ENCODE results near the gene CC2D1A.

Gene CC2D1A

GRCh38 chr19:13880059-13881043 is 25.6 kb upstream of the CC2D1A start:
- DNase-seq = peak; percentile 95

GRCh38 chr19:13881251-13881691 is 24.7 kb upstream of the CC2D1A start:
- no peak for DNase-seq

GRCh38 chr19:13881692-13882418 is 24.1 kb upstream of the CC2D1A start:
- DNase-seq = no peak

- DNase-seq = no peak
Observed at GRCh38 chr19:13882419-13882795, 23.6 kb upstream of the CC2D1A start.

GRCh38 chr19:13882836-13883235 is 23.2 kb upstream of the CC2D1A start:
- DNase-seq = no peak

- no peak for DNase-seq
Observed at GRCh38 chr19:13883516-13884064, 22.4 kb upstream of the CC2D1A start.

- DNase-seq = no peak
Observed at GRCh38 chr19:13884726-13885591, 21.0 kb upstream of the CC2D1A start.

- no peak for DNase-seq
Observed at GRCh38 chr19:13885826-13886365, 20.1 kb upstream of the CC2D1A start.

- DNase-seq = no peak
Observed at GRCh38 chr19:13887018-13887436, 19.0 kb upstream of the CC2D1A start.

GRCh38 chr19:13887517-13887916 is 18.5 kb upstream of the CC2D1A start:
- no peak for DNase-seq

GRCh38 chr19:13888281-13888680 is 17.7 kb upstream of the CC2D1A start:
- no peak for DNase-seq

- DNase-seq = no peak
Observed at GRCh38 chr19:13890136-13890535, 15.9 kb upstream of the CC2D1A start.

GRCh38 chr19:13892870-13893269 is 13.1 kb upstream of the CC2D1A start:
- DNase-seq = no peak

- no peak for DNase-seq
Observed at GRCh38 chr19:13894552-13894951, 11.4 kb upstream of the CC2D1A start.

GRCh38 chr19:13896227-13896626 is 9.8 kb upstream of the CC2D1A start:
- no peak for DNase-seq

GRCh38 chr19:13899393-13899792 is 6.6 kb upstream of the CC2D1A start:
- DNase-seq = no peak

- DNase-seq = no peak
Observed at GRCh38 chr19:13899912-13900584, 6.0 kb upstream of the CC2D1A start.

- peak; percentile 66 to 85 for DNase-seq
Observed at GRCh38 chr19:13902993-13903555, 2.9 kb upstream of the CC2D1A start.

- DNase-seq = no peak
Observed at GRCh38 chr19:13906521-13906904, 512 bp downstream of the CC2D1A start.

GRCh38 chr19:13906910-13907309 is 909 bp downstream of the CC2D1A start:
- no peak for DNase-seq

- DNase-seq = no peak
Observed at GRCh38 chr19:13908674-13909073, 2.7 kb downstream of the CC2D1A start.
